Measurements from ENCODE around the gene RAD23A. TPM values are rescaled to one million over a fixed set of nuclear protein-coding genes. Genes with fewer than 3 reads are reported as not detected.

RAD23A gene
- polyA plus RNA-seq, 2 of the 4 experiments (the other 2 are of a cell fraction): 56.2 to 71.6 TPM

DNA sequence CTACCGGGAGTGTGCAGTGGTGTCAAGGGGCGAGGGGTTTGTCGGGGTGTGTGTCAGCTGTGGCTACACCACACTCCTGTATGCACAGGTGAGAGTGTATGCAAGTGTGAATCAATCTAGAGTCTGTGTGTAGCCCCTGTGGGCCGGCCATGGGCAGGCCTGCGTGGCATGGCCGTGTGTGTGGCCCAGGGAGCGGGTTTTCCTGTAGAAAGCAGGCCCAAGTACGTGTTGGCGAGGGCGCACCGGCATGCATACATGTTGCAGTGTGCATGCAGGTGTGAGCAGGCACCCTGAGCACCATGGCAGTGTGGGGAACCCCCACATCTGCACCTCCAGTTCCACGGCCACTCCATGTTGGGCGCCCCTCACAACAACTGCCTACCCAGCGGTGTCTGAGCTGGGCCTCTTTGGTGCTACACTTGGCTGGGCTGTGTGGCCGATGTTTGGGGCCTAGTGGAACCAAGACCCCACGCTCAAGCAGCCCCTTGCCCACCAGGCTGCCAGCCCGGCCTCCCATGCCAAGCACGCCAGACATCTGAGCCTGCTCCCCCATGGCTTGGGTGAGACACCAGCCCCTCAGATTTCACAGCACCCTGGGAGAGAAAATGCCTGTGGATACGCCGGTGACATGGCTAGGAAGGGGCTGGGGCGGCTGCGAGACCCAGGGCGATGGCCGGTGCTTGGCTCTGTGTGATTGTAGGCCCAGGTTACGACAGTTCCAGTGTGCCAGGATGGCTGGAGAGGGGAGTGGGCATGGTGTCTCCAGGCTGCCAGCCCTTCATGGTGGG is 51.7 kb downstream of the RAD23A start:
- H3K4me2 ChIP-seq: no peak overlapping the region
- DNase-seq (ENCODE audit: low read depth in 1 of 2, low spot score in 1 of 2): no peak
- no peak for TF ChIP-seq CBX8 (IDR thresholded peaks at IDR 0.05)
- TF ChIP-seq EP300 (IDR thresholded peaks at IDR 0.05): no peak
- no peak for TF ChIP-seq HOXB5 (CRISPR knock-in tag; IDR thresholded peaks at IDR 0.05)
- no peak for TF ChIP-seq MAFK (IDR thresholded peaks at IDR 0.05; ENCODE audit: partially characterized antibody)
- no peak for TF ChIP-seq GATA3 (IDR thresholded peaks at IDR 0.05; ENCODE audit: borderline replicate concordance)
- TF ChIP-seq RAD21 (conservative IDR thresholded peaks at IDR 0.05 in 1 of 2, IDR thresholded peaks at IDR 0.05 in 1 of 2): no peak
- TF ChIP-seq TP53 (CRISPR knock-in tag; IDR thresholded peaks at IDR 0.05): no peak
- TF ChIP-seq, protein P1, sequence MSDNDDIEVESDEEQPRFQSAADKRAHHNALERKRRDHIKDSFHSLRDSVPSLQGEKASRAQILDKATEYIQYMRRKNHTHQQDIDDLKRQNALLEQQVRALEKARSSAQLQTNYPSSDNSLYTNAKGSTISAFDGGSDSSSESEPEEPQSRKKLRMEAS (IDR thresholded peaks at IDR 0.05): no peak
- TF ChIP-seq, protein P2, sequence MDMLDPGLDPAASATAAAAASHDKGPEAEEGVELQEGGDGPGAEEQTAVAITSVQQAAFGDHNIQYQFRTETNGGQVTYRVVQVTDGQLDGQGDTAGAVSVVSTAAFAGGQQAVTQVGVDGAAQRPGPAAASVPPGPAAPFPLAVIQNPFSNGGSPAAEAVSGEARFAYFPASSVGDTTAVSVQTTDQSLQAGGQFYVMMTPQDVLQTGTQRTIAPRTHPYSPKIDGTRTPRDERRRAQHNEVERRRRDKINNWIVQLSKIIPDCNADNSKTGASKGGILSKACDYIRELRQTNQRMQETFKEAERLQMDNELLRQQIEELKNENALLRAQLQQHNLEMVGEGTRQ (IDR thresholded peaks at IDR 0.05): no peak
- TF ChIP-seq MYC (IDR thresholded peaks at IDR 0.05; ENCODE audit: borderline replicate concordance, low read length): no peak
- no peak for TF ChIP-seq POLR2AphosphoS2 (conservative IDR thresholded peaks at IDR 0.05; ENCODE audit: low read length)
- TF ChIP-seq, protein P3, sequence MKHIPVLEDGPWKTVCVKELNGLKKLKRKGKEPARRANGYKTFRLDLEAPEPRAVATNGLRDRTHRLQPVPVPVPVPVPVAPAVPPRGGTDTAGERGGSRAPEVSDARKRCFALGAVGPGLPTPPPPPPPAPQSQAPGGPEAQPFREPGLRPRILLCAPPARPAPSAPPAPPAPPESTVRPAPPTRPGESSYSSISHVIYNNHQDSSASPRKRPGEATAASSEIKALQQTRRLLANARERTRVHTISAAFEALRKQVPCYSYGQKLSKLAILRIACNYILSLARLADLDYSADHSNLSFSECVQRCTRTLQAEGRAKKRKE (CRISPR knock-in tag; IDR thresholded peaks at IDR 0.05; ENCODE audit: low read depth): no peak
- TF ChIP-seq, protein P4, sequence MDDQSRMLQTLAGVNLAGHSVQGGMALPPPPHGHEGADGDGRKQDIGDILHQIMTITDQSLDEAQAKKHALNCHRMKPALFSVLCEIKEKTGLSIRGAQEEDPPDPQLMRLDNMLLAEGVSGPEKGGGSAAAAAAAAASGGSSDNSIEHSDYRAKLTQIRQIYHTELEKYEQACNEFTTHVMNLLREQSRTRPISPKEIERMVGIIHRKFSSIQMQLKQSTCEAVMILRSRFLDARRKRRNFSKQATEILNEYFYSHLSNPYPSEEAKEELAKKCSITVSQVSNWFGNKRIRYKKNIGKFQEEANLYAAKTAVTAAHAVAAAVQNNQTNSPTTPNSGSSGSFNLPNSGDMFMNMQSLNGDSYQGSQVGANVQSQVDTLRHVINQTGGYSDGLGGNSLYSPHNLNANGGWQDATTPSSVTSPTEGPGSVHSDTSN (IDR thresholded peaks at IDR 0.05): no peak
- TF ChIP-seq NR3C1 (IDR thresholded peaks at IDR 0.05): no peak
- TF ChIP-seq KDM1A (IDR thresholded peaks at IDR 0.05; ENCODE audit: low read depth): no peak
- TF ChIP-seq TFCP2L1 (CRISPR knock-in tag; IDR thresholded peaks at IDR 0.05): no peak
- ChIA-PET CTCF (interaction anchor here (1.2 to 2.2 kb wide), 5 partner anchors 9 to 96 kb away, joined by 3 to 9 read pairs (median 4); no protein-coding TSS in a partner anchor), POLR2A (no interaction called here)
- 92% methylated on average over 5 of the region's 25 CpGs for WGBS (ENCODE audit: missing lambda C conversion rate)
- no peaks in the 10 kb centered on the region for H3K9me3 ChIP-seq
- H3K4me3 ChIP-seq: no peak overlapping the region
- FAIRE-seq: no peak
- H3K27ac ChIP-seq: no peak overlapping the region
- peak in 1 of 2 experiments; percentile 19; a peak in 1 of 6 replicates for ATAC-seq
- no peaks in the 10 kb centered on the region for H3K4me1 ChIP-seq

DNA sequence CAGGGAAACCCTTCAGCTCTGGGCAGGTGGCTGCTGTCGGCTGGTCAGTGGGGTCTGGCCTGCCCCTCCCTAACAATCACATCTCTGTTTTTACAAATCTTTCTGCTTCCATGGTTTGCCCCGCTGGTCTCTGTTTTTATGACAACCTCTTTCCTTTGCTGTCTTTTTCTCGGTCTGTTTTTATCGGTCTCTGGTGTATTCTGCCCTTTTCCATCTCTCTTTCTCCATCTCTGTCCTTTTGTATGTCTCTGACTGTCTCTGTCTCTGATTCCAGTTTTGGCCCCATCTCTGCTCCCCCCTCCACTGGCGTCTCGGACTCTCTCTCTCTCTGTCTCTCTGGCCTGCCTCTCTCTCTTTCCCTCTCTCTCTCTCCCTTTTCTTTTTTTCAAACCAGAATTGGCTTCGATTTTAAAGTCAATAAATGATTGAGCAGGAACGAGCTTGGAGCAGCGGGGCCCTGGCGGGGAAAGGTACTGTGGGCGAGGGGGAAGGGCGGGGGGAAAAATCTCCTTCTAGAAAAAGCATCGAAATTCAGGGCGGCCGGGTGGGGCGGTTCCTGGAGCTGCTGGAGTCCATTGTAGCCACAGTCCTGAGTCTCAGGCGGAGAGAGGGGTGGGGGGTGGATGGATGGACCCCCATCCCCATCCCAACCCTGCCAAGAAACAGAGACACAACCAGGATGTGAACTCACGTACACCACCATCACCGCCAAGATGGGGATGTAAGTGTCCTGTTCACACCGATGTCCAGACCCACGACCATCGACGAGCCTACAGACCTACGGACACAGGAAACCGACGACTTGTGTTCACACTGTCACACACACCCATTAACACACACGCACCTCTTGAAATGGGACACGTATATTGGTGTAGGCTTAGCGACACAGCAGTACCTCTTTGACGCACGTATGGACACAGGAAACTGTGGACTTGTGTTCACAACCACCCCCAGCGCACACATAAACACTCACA is 52.6 kb downstream of the RAD23A start:
- FAIRE-seq: no peak
- Histone ChIP-seq H3K9me3 (no peaks in the 10 kb centered on the region), H3K4me2 (no peak overlapping the region), H3K4me1 (no peaks in the 10 kb centered on the region), H3K4me3 (no peak overlapping the region), H3K27ac (no peak overlapping the region)
- DNase-seq (ENCODE audit: low read depth in 1 of 2, low spot score in 1 of 2): no peak
- POLR2A ChIA-PET: no interaction called here
- TF ChIP-seq EP300 (IDR thresholded peaks at IDR 0.05) (no peak), NR3C1 (IDR thresholded peaks at IDR 0.05) (no peak), JUNB (IDR thresholded peaks at IDR 0.05) (no peak), FOXS1 (CRISPR knock-in tag; IDR thresholded peaks at IDR 0.05) (no peak), KDM1A (IDR thresholded peaks at IDR 0.05; ENCODE audit: low read depth) (no peak), MYC (IDR thresholded peaks at IDR 0.05; ENCODE audit: borderline replicate concordance, low read length) (no peak), PHF8 (IDR thresholded peaks at IDR 0.05; ENCODE audit: borderline replicate concordance, low read depth) (no peak)
- TF ChIP-seq, protein P5, sequence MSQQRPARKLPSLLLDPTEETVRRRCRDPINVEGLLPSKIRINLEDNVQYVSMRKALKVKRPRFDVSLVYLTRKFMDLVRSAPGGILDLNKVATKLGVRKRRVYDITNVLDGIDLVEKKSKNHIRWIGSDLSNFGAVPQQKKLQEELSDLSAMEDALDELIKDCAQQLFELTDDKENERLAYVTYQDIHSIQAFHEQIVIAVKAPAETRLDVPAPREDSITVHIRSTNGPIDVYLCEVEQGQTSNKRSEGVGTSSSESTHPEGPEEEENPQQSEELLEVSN (IDR thresholded peaks at IDR 0.05; ENCODE audit: borderline replicate concordance, low read depth): no peak
- ATAC-seq: no peak
- CTCF ChIA-PET: interaction anchor here (0.8 to 2.2 kb wide), 3 partner anchors 14 to 63 kb away, joined by 3 to 9 read pairs (median 4); no protein-coding TSS in a partner anchor
- 90% methylated on average over 28 of the region's 32 CpGs for WGBS (ENCODE audit: missing lambda C conversion rate)

Measured in A549 (cell line).